ENCODE data around the gene KDM4C.
"Not testable (repeated sequence)": the region's sequence is repeated elsewhere in the genome, so short reads cannot be mapped to it uniquely, and the experiment has no call there.

The KDM4C gene

GRCh38 chr9:6788162-6789016, 30.6 kb downstream of the KDM4C start:
- intact Hi-C loops (cut with DNase I): no loop called here
- peak in 30 of 42 donors; percentile 6 to 60 (median 28) for DNase-seq

DNA sequence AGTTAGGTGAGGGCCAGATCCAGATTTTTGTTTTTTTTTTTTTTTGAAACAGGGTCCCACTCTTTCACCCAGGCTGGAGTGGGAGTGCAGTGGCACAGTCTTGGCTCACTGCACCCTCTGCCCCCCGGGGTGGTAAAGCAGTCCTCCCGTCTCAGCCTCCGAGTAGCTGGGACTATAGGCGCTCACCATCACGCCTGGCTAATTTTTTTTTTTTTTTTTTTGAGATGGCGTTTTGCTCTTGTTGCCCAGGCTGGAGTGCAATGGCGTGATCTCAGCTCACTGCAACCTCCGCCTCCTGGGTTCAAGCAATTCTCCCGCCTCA, 31.2 kb downstream of the KDM4C start:
- DNase-seq; intact Hi-C loops (cut with DNase I): not testable (repeated sequence)

DNA sequence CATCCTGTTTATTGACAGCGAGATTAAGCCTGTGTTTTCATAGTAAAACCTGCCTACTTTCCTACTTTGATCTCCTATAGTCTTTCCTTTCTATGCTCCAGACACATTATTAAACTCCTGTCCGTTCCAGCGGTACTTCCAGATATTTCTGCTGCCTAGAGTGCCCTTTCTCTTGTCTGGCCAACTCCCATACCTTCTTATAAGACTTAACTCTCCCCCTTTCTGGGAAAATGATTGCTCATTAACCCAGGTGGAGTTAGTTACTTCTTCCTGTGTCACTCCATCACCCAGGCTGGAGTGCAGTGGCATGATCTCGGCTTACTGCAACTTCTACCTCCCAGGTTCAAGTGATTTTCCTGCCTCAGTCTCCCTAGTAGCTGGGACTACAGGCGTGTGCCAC, 33.1 kb downstream of the KDM4C start:
- DNase-seq: no peak
- intact Hi-C loops (cut with DNase I): no loop called here

DNA sequence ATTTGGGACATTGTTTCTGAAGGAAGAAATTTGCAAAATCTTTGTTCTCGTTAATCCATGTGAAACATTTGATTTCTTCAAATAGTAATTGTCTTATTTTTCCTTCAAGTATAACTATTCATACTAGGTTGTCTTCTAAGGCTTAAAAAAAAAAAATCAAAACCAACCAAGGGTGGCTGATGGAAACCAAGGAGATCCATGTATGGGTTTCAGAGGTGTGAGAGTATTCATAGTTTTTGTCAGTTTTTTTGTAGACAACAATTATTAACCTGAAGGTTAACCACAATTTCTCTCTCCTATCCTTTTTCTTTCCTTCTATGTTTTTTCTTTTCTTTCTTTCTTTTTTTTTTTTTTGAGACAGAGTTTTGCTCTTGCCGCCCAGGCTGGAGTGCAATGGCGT, 35.4 kb downstream of the KDM4C start:
- intact Hi-C loops (cut with DNase I): no loop called here
- DNase-seq: no peak

- DNase-seq: no peak
- intact Hi-C loops (cut with DNase I): no loop called here
Measured at GRCh38 chr9:6794936-6795335, 37.2 kb downstream of the KDM4C start.

GRCh38 chr9:6802926-6803325, 45.2 kb downstream of the KDM4C start:
- intact Hi-C loops (cut with DNase I): no loop called here
- no peak for DNase-seq

DNA sequence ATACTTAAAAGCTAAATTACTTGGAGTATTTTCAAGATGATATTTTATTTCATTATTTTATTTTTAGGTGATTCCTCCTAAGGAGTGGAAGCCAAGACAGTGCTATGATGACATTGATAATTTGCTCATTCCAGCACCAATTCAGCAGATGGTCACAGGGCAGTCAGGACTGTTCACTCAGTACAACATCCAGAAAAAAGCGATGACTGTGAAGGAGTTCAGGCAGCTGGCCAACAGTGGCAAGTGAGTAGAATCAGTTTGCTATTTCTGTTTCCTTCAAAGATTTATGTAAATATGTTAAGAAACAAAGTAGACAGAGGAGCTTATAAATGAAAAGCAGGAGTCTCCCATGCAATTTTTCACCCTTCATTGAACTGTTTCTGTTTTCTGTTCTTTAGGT, 47.8 kb downstream of the KDM4C start:
- intact Hi-C loops (cut with DNase I): no loop called here
- peak in 28 of 42 donors; percentile 19 to 75 (median 40) for DNase-seq

DNA sequence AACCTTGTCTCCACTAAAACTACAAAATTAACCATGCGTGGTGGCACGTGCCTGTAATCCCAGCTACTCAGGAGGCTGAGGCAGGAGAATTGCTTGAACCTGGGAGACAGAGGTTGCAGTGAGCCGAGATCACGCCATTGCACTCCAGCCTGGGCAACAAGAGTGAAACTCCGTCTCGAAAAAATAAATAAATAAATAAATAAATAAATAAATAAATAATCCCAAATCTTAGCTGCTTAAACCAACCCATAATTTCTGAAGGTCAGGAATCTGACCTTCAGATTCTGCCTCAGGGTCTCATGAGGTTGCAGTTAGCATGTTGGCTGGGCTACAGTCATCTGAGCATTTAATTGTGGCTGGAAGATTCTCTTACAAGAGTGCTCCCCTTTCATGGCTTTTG, 48.5 kb downstream of the KDM4C start:
- DNase-seq: peak in 1 of 42 donors; percentile 7

DNA sequence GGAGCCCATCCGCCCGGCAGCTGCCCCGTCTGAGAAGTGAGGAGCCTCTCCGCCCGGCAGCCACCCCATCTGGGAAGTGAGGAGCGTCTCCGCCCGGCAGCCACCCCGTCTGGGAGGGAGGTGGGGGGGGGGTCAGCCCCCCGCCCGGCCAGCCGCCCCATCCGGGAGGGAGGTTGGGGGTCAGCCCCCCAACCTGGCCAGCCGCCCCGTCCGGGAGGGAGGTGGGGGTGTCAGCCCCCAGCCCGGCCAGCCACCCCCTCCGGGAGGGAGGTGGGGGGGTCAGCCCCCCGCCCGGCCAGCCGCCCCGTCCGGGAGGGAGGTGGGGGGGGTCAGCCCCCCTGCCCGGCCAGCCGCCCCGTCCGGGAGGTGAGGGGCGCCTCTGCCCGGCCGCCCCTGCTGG, 49.9 kb downstream of the KDM4C start:
- DNase-seq; intact Hi-C loops (cut with DNase I): not testable (repeated sequence)

More for the DNA sequence above, 48.5 kb downstream of the KDM4C start:
- intact Hi-C loops (cut with DNase I): not testable (repeated sequence)

DNA sequence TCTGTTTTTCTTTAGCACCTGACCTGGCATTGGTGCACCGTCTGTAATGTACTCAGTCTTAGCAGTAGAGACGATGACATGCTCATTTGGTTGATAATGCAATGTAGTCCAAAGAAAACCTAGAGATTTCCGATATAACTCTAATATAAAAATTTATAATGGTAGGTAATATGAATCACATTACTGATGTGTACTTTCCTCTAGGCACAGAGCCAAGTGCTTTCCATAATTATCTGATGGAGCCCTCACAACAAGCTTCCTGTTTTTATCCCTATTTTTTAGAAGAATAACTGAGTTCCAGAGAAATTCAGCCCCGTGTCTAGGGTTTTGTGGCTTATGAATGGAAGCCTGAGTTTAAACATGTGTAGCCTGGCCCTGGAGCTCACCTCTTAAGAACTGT, 53.7 kb downstream of the KDM4C start:
- DNase-seq: peak in 1 of 42 donors; percentile 14
- intact Hi-C loops (cut with DNase I): no loop called here

DNA sequence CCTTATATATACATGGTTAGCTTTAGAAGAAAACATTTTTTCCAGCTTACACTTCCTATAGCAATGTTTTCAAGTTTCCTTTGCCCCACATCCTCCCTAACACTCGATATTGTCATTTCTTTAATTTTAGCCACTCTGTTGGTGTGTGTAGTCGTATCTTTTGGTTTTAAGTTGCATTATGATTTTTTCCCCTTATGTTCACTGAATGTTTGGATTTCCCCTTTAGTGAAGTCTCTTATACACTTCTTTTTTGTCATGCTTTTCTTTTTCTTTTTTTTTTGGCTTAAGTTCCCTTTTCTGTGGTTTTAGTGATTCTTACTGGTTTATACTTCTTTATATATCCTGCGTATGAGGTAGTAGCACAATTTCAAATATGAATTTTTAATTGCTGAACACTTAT, 58.8 kb downstream of the KDM4C start:
- intact Hi-C loops (cut with DNase I): no loop called here

GRCh38 chr9:6818292-6818922, 60.6 kb downstream of the KDM4C start:
- intact Hi-C loops (cut with DNase I): no loop called here
- peak in 1 of 42 donors; percentile 7 for DNase-seq

More for the DNA sequence above, 58.8 kb downstream of the KDM4C start:
- no peak for DNase-seq

GRCh38 chr9:6819112-6819511, 61.3 kb downstream of the KDM4C start:
- no peak for DNase-seq
- intact Hi-C loops (cut with DNase I): no loop called here

DNA sequence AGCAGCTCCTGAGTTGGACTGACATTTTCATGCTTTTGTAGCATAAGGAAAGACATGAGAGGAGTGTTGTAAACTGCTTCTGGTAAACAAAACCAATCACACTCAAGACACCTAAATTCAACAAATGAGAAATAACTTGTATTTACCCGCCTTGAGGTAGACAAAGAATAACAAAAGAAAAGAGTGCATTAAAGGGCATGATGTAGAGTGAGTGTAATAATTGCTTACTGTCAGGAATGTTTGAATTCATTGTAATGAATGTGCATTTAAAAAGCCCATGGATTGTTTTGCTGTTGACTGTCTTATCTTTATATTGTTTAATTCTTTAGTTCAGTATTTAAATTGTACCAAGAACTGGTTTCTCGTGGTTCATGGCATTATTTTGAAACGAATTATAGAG, 61.8 kb downstream of the KDM4C start:
- intact Hi-C loops (cut with DNase I): no loop called here
- no peak for DNase-seq

DNA sequence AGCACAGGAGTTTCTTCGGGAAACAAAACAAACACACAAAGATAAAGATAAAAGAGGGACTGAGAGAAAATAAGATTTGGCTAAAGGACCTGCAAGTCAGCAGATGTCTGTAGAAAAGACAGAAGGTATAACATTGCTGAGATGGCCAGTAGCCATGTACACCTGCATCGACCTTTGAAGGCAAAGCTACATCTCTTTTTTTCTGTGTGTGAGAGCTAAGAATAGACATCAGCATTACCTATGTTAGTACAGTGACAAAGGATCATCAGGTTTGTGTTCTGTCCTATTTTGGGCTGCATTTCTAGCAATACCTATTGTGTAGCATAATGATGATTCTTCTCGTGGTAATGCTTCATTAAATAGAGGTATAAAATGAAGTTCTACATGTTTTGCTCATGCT, 64.9 kb downstream of the KDM4C start:
- DNase-seq: no peak
- intact Hi-C loops (cut with DNase I): no loop called here

DNA sequence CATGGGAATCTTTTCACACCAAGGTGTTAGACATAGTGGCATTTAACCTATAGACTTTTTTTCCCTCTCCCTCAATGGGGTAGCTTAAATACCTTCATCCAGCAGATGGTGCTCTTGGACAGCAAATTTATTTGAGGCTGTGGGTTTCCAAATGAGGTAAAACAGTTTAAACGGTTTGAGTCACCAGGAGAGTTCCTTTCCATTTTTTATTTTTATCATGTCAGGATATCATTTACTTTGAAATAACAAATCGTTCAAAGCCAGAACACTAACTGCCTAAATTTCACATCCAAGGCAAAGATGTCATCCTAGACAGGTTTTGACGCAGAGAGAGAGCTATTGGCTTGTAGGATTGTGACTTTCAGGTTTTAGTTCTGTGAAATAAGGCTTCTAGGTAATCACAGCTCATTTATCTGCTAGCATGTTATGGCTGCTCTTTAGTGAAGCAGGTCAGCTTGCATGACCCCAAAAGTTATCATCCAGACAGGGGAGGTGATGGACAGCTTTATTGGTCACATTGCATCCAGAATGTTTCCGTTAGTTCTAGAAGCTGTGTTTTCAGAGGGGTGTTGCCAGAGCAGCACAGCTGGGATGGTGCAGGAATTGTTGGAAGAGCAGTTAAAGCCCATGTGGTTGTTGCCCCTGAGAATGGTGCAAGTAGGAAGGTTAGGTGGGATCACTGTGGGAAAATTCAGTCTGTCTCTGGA, 69.8 kb downstream of the KDM4C start:
- intact Hi-C loops (cut with DNase I): no loop called here

DNA sequence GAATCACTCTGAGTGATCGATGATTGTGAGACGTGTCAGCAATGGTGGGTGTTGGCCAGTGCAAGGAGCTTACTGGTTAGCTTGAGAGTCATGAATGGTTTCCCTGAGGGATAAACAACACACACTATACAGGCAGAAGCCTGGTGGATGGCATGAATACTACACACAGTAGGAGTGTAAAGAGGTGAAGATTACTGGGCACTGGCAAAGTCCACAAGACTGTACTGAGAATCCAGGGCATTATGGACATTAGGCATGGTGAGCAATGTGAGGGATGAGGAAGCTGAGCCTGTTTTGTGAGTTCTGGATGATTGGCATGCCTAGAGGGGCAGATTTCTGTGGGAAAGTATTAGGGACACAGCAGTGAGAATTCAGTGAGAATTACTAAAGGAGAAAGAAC, 71.3 kb downstream of the KDM4C start:
- DNase-seq: peak in 1 of 42 donors; percentile 27
- intact Hi-C loops (cut with DNase I): no loop called here

More for the DNA sequence above, 69.8 kb downstream of the KDM4C start:
- DNase-seq: peak in 13 of 42 donors; percentile 11 to 66 (median 31)

- intact Hi-C loops (cut with DNase I): no loop called here
- no peak for DNase-seq
Measured at GRCh38 chr9:6829536-6829935, 71.8 kb downstream of the KDM4C start.

DNA sequence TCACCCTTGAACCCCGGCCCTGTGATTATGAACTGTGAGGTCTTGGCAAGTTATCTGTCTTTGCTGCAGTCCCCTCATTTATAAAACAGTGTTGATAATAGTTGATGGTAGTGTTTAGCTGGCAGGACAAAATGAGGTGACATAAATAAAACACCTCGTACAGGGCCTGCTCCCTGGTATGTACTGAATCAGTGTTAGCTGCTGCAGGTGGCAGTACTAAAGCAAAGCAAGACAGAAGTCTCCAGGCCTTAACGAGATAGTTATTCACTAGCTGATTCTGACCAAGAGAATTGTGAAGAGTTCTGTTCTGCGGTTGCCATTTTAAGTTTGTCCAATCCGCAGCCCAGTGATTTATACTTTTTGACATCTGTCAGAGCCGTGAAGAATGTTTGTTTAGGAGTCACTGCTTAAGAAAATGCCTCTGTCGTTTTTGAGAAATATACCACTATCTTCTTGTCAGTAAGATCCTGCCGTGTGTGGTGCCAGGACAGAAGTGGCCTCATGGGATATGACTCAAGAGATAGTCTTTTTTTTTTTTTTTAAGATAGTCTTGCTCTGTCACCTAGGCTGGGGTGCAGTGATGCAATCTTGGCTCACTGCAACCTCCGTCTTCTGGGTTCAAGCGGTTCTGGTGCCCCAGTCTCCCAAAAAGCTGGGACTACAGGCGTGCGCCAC, 75.9 kb downstream of the KDM4C start:
- intact Hi-C loops (cut with DNase I): no loop called here
- peak in 1 of 42 donors; percentile 22 for DNase-seq

- intact Hi-C loops (cut with DNase I): no loop called here
- no peak for DNase-seq
Measured at GRCh38 chr9:6834306-6834705, 76.5 kb downstream of the KDM4C start.
